Measurements from ENCODE around the gene TSHZ2. TPM values are rescaled to one million over a fixed set of nuclear protein-coding genes. Genes with fewer than 3 reads are reported as not detected.
A peak's percentile ranks its signal among the peaks of the same experiment; 100 is the strongest.

The TSHZ2 gene
- polyA plus RNA-seq, 1 donor = 14.2 TPM

- no peak for DNase-seq
Measured at GRCh38 chr20:53281557-53282117, 309.5 kb downstream of the TSHZ2 start.

- DNase-seq = no peak
Measured at GRCh38 chr20:53282217-53282955, 310.2 kb downstream of the TSHZ2 start.

- DNase-seq = no peak
Measured at GRCh38 chr20:53283011-53283410, 310.9 kb downstream of the TSHZ2 start.

- DNase-seq = no peak
Measured at GRCh38 chr20:53283597-53283996, 311.4 kb downstream of the TSHZ2 start.

- no peak for DNase-seq
Measured at GRCh38 chr20:53284256-53284655, 312.1 kb downstream of the TSHZ2 start.

GRCh38 chr20:53284696-53285095, 312.5 kb downstream of the TSHZ2 start:
- no peak for DNase-seq

- DNase-seq = peak; percentile 17
Measured at GRCh38 chr20:53287357-53288042, 315.3 kb downstream of the TSHZ2 start.

GRCh38 chr20:53291548-53291947, 319.4 kb downstream of the TSHZ2 start:
- no peak for DNase-seq

- DNase-seq = no peak
Measured at GRCh38 chr20:53292347-53292746, 320.2 kb downstream of the TSHZ2 start.

GRCh38 chr20:53294804-53295203, 322.6 kb downstream of the TSHZ2 start:
- no peak for DNase-seq

GRCh38 chr20:53296025-53296424, 323.9 kb downstream of the TSHZ2 start:
- DNase-seq = no peak

GRCh38 chr20:53296451-53297153, 324.4 kb downstream of the TSHZ2 start:
- no peak for DNase-seq

GRCh38 chr20:53297154-53297529, 325.0 kb downstream of the TSHZ2 start:
- DNase-seq = no peak

- no peak for DNase-seq
Measured at GRCh38 chr20:53298260-53298659, 326.1 kb downstream of the TSHZ2 start.

- DNase-seq = no peak
Measured at GRCh38 chr20:53298911-53299310, 326.8 kb downstream of the TSHZ2 start.

- DNase-seq = no peak
Measured at GRCh38 chr20:53299831-53300230, 327.7 kb downstream of the TSHZ2 start.

- no peak for DNase-seq
Measured at GRCh38 chr20:53301869-53302268, 329.7 kb downstream of the TSHZ2 start.

- no peak for DNase-seq
Measured at GRCh38 chr20:53302695-53303412, 330.7 kb downstream of the TSHZ2 start.

GRCh38 chr20:53303413-53303760, 331.2 kb downstream of the TSHZ2 start:
- DNase-seq = no peak

GRCh38 chr20:53304146-53304545, 332.0 kb downstream of the TSHZ2 start:
- DNase-seq = no peak

- DNase-seq = no peak
Measured at GRCh38 chr20:53306192-53306805, 334.1 kb downstream of the TSHZ2 start.
